ENCODE data around the gene B3GLCT. TPM values are rescaled to one million over a fixed set of nuclear protein-coding genes. Genes with fewer than 3 reads are reported as not detected.

Gene B3GLCT
- total RNA-seq, 2 donors from 2014 or later, result 5.0 to 6.2 TPM

- H3K9me3 ChIP-seq (ENCODE audit: control insufficient read depth, low read length, poor library complexity, severe bottlenecking), result no peaks in the 10 kb centered on the region
- no peak for ATAC-seq
- H3K27me3 Mint-ChIP-seq, result no peaks in the 10 kb centered on the region
- DNase-seq, result no peak
- H3K4me3 Mint-ChIP-seq, result no peak overlapping the region
- H3K27ac Mint-ChIP-seq, result no peak overlapping the region
- peaks cover 8% of the 10 kb centered on the region for H3K36me3 Mint-ChIP-seq (ENCODE audit: low read depth)
- peaks cover 12% of the 10 kb centered on the region for H3K4me1 Mint-ChIP-seq
These were observed 43.1 kb downstream of the B3GLCT start for GRCh38 chr13:31242916-31243315.

- no peak for DNase-seq
- Mint-ChIP-seq H3K27ac (no peak overlapping the region), H3K4me3 (no peak overlapping the region), H3K27me3 (no peaks in the 10 kb centered on the region), H3K4me1 (peaks cover 4% of the 10 kb centered on the region), H3K36me3 (ENCODE audit: low read depth) (peaks cover 6% of the 10 kb centered on the region)
- H3K9me3 ChIP-seq (ENCODE audit: control insufficient read depth, low read length, poor library complexity, severe bottlenecking), result no peaks in the 10 kb centered on the region
- no peak for ATAC-seq
These were observed 46.0 kb downstream of the B3GLCT start for GRCh38 chr13:31245598-31246373.

GRCh38 chr13:31246918-31247317, 47.1 kb downstream of the B3GLCT start:
- DNase-seq (no peak), ATAC-seq (no peak)
- no peaks in the 10 kb centered on the region for H3K4me1 Mint-ChIP-seq
- peaks cover 6% of the 10 kb centered on the region for H3K36me3 Mint-ChIP-seq (ENCODE audit: low read depth)
- no peaks in the 10 kb centered on the region for H3K27me3 Mint-ChIP-seq
- H3K9me3 ChIP-seq (ENCODE audit: control insufficient read depth, low read length, poor library complexity, severe bottlenecking), result no peaks in the 10 kb centered on the region
- no peak overlapping the region for H3K27ac Mint-ChIP-seq
- no peak overlapping the region for H3K4me3 Mint-ChIP-seq

DNA sequence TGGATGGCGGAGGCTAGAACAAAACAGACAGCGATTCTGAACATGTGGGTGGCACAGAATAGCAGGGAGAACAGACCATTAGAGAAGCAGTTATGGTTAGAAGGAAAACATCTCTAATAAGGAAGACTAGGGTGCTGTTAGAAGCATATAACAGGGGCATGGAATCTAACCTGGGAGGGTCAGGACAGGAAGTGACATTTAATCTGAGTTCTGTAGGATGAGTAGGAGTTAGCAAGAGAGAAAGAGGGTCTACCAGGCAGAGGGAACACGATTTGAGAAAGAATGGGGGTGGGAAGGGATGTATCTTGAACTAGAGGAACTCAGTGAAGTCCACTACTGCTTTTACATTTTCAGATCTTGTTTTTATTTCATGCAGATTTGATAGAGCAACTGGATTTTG, 48.6 kb downstream of the B3GLCT start:
- peaks cover 6% of the 10 kb centered on the region for H3K36me3 Mint-ChIP-seq (ENCODE audit: low read depth)
- DNase-seq (no peak), ATAC-seq (no peak)
- H3K27ac Mint-ChIP-seq, result no peak overlapping the region
- H3K4me3 Mint-ChIP-seq, result no peak overlapping the region
- no peaks in the 10 kb centered on the region for H3K27me3 Mint-ChIP-seq
- no peaks in the 10 kb centered on the region for H3K4me1 Mint-ChIP-seq
- no peaks in the 10 kb centered on the region for H3K9me3 ChIP-seq (ENCODE audit: control insufficient read depth, low read length, poor library complexity, severe bottlenecking)

DNA sequence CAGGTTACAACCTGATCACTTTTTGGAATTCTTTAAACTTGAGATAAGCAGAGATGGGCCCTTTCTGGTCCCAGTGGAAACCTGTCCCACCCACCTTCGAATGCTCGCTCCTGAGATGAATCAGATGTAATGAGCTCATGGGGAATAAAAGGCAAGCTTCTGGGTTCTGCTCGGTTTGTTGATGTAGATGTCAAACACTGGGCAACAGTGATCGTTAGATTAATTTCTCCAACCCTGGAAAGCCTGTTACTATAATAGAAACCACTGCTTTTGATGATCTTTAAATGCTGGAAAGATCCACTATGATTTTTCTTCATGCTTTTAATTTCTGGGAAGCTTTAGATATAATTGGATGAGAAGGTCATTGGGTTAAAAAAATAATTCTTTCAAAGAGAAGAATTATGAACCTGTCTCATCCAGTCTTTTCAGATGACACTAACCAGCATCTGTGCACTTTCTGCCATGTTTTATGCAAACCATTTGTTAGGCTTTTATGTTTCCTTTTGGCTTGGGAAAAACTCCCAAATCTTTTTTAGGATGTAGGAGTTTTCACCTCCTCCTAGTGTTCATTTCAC, 49.3 kb downstream of the B3GLCT start:
- no peaks in the 10 kb centered on the region for H3K4me1 Mint-ChIP-seq
- no peak overlapping the region for H3K4me3 Mint-ChIP-seq
- H3K27ac Mint-ChIP-seq, result no peak overlapping the region
- peaks cover 6% of the 10 kb centered on the region for H3K36me3 Mint-ChIP-seq (ENCODE audit: low read depth)
- ATAC-seq (no peak), DNase-seq (no peak)
- H3K9me3 ChIP-seq (ENCODE audit: control insufficient read depth, low read length, poor library complexity, severe bottlenecking), result no peaks in the 10 kb centered on the region
- no peaks in the 10 kb centered on the region for H3K27me3 Mint-ChIP-seq

GRCh38 chr13:31250435-31250834, 50.7 kb downstream of the B3GLCT start:
- no peak for ATAC-seq
- Mint-ChIP-seq H3K27me3 (no peaks in the 10 kb centered on the region), H3K27ac (no peak overlapping the region), H3K36me3 (ENCODE audit: low read depth) (peaks cover 6% of the 10 kb centered on the region), H3K4me1 (no peaks in the 10 kb centered on the region), H3K4me3 (no peak overlapping the region)
- H3K9me3 ChIP-seq (ENCODE audit: control insufficient read depth, low read length, poor library complexity, severe bottlenecking), result no peaks in the 10 kb centered on the region
- DNase-seq, result no peak

- no peaks in the 10 kb centered on the region for H3K4me1 Mint-ChIP-seq
- H3K36me3 Mint-ChIP-seq (ENCODE audit: low read depth), result peaks cover 6% of the 10 kb centered on the region
- no peaks in the 10 kb centered on the region for H3K27me3 Mint-ChIP-seq
- no peak overlapping the region for H3K4me3 Mint-ChIP-seq
- no peak for DNase-seq
- H3K9me3 ChIP-seq (ENCODE audit: control insufficient read depth, low read length, poor library complexity, severe bottlenecking), result no peaks in the 10 kb centered on the region
- ATAC-seq, result no peak
- no peak overlapping the region for H3K27ac Mint-ChIP-seq
These were observed 61.5 kb downstream of the B3GLCT start for GRCh38 chr13:31261241-31261640.

DNA sequence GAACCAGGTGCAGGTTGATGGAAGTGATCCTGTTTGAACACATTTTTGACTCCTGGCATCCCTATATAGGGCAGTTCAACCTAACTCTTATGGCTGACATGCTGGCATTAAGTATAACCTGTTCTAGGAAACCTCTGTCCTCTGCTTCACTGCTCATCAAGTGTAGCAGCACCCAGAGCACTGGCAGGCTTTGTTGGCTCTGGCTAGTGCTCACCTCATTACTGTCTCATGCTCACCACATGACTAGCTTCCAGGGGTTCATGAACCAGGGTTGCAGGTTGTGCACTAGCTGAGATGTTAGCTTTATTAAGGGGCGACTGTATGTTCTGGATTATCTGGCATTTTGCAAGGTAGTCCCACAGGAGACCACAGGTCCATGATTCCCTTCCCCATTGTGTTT, 63.6 kb downstream of the B3GLCT start:
- H3K27ac Mint-ChIP-seq, result no peak overlapping the region
- H3K4me1 Mint-ChIP-seq, result no peaks in the 10 kb centered on the region
- ATAC-seq (no peak), DNase-seq (no peak)
- H3K4me3 Mint-ChIP-seq, result no peak overlapping the region
- peaks cover 6% of the 10 kb centered on the region for H3K36me3 Mint-ChIP-seq (ENCODE audit: low read depth)
- H3K27me3 Mint-ChIP-seq, result no peaks in the 10 kb centered on the region
- H3K9me3 ChIP-seq (ENCODE audit: control insufficient read depth, low read length, poor library complexity, severe bottlenecking), result no peaks in the 10 kb centered on the region

- ATAC-seq (no peak), DNase-seq (no peak)
- H3K27me3 Mint-ChIP-seq, result no peaks in the 10 kb centered on the region
- no peaks in the 10 kb centered on the region for H3K4me1 Mint-ChIP-seq
- H3K9me3 ChIP-seq (ENCODE audit: control insufficient read depth, low read length, poor library complexity, severe bottlenecking), result no peaks in the 10 kb centered on the region
- H3K27ac Mint-ChIP-seq, result no peak overlapping the region
- no peak overlapping the region for H3K4me3 Mint-ChIP-seq
- peaks cover 6% of the 10 kb centered on the region for H3K36me3 Mint-ChIP-seq (ENCODE audit: low read depth)
These were observed 64.4 kb downstream of the B3GLCT start for GRCh38 chr13:31264151-31264550.

DNA sequence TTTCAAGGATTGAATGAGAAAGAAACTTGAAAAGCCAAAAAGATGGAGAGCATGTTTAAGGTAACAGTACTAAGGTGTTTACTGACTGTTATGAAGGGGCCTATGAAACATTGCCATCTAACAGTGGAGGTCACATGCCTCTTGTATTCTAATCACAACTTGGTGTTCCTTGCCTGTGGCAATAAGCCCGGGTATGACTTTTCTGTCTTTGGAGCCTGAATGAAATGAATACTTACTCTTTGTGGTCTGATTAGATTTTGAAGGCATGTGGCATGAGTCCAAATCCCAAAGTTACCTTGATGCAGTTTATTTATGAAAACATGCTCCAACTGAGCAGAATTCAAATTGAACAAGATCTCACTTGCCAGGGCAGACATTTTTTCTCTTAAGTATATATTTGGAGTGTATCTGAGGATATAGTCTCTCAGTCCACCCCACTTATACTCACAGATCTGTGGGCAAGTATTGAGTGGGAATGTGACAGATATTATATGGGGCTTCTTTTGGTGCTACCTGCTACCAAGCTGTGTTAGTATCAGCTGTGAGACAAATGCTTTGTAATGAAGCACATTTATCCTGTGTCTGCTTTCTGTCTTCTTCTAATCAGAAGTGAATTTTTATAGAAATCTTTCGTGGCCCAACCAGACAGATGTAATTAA, 67.5 kb downstream of the B3GLCT start:
- H3K9me3 ChIP-seq (ENCODE audit: control insufficient read depth, low read length, poor library complexity, severe bottlenecking), result no peaks in the 10 kb centered on the region
- H3K36me3 Mint-ChIP-seq (ENCODE audit: low read depth), result peaks cover 6% of the 10 kb centered on the region

DNA sequence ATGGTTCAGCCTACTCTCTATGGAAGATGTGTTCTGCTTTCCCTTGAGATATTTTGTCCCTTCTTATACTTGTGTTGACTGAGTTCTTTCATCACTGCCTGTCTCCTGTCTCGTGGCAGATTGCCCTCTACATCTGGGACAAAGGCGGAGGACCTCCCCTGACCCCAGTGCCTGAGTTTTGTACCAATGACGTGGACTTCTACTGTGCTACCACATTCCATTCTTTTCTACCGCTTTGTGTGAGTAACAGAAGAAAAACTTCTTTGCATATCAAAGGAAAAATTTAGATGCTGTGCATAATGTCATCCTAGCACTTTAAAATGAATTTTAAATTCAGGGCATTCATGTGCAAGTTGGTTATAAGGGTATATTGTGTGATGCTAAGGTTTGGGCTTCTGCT, 74.6 kb downstream of the B3GLCT start:
- Mint-ChIP-seq H3K27me3 (no peaks in the 10 kb centered on the region), H3K4me3 (no peak overlapping the region), H3K4me1 (no peaks in the 10 kb centered on the region), H3K36me3 (ENCODE audit: low read depth) (peaks cover 8% of the 10 kb centered on the region), H3K27ac (no peak overlapping the region)
- peaks cover 2% of the 10 kb centered on the region for H3K9me3 ChIP-seq (ENCODE audit: control insufficient read depth, low read length, poor library complexity, severe bottlenecking)
- ATAC-seq (no peak), DNase-seq (no peak)

More for the DNA sequence above, 67.5 kb downstream of the B3GLCT start:
- Mint-ChIP-seq H3K4me1 (no peaks in the 10 kb centered on the region), H3K4me3 (no peak overlapping the region), H3K27me3 (no peaks in the 10 kb centered on the region), H3K27ac (no peak overlapping the region)
- DNase-seq (no peak), ATAC-seq (no peak)

- Mint-ChIP-seq H3K4me3 (no peak overlapping the region), H3K36me3 (ENCODE audit: low read depth) (peaks cover 8% of the 10 kb centered on the region), H3K4me1 (no peaks in the 10 kb centered on the region), H3K27me3 (no peaks in the 10 kb centered on the region), H3K27ac (no peak overlapping the region)
- peaks cover 2% of the 10 kb centered on the region for H3K9me3 ChIP-seq (ENCODE audit: control insufficient read depth, low read length, poor library complexity, severe bottlenecking)
- DNase-seq (no peak), ATAC-seq (no peak)
These were observed 76.6 kb downstream of the B3GLCT start for GRCh38 chr13:31276421-31276820.

GRCh38 chr13:31278869-31279268, 79.1 kb downstream of the B3GLCT start:
- Mint-ChIP-seq H3K4me3 (no peak overlapping the region), H3K4me1 (no peaks in the 10 kb centered on the region), H3K36me3 (ENCODE audit: low read depth) (peaks cover 6% of the 10 kb centered on the region), H3K27me3 (no peaks in the 10 kb centered on the region), H3K27ac (no peak overlapping the region)
- peaks cover 2% of the 10 kb centered on the region for H3K9me3 ChIP-seq (ENCODE audit: control insufficient read depth, low read length, poor library complexity, severe bottlenecking)
- ATAC-seq (no peak), DNase-seq (no peak)
